HepG2 (cell line): ENCODE data around the gene PLBD2. TPM values are rescaled to one million over a fixed set of nuclear protein-coding genes. Genes with fewer than 3 reads are reported as not detected.

Source experiments
- BRCA1 ChIP-seq: sonication (generic); formaldehyde crosslinking; IDR thresholded peaks from 2 replicates; pipeline ENCODE4 v1.4.0; 2020; ENCODE audit warnings: missing genetic modification reagents
- EP300 ChIP-seq, 3 experiments: sonication (generic) in 1 of 3; formaldehyde crosslinking in 1 of 3; IDR thresholded peaks; 2 replicates each; pipeline versions ENCODE4 v1.5.1 to v1.6.1; 2011 to 2020; ENCODE audit warnings: low read depth in 2 of 3, low read length in 2 of 3, borderline replicate concordance in 1 of 3, improper control_type of control experiment in 1 of 3, mild to moderate bottlenecking in 1 of 3, missing genetic modification reagents in 1 of 3, moderate library complexity in 1 of 3
- MBNL3 ChIP-seq: fragments of 250-450 bp; sonication (Bioruptor Pico); conservative IDR thresholded peaks from 2 replicates; pipeline ENCODE4 v1.8.0; 2022; ENCODE audit warnings: mild to moderate bottlenecking, inconsistent platforms
- MED13 ChIP-seq: sonication (generic); formaldehyde crosslinking; IDR thresholded peaks from 2 replicates; pipeline ENCODE4 v1.5.0; 2020; ENCODE audit warnings: missing genetic modification reagents
- NFKB2 ChIP-seq: sonication (generic); formaldehyde crosslinking; IDR thresholded peaks from 2 replicates; pipeline ENCODE4 v1.4.0; 2020; ENCODE audit warnings: missing genetic modification reagents, borderline replicate concordance
- NONO ChIP-seq, 2 experiments: fragments of 450-650 bp in 1 of 2; sonication (generic) in 1 of 2; formaldehyde crosslinking in 1 of 2; IDR thresholded peaks in 1 of 2; conservative IDR thresholded peaks in 1 of 2; 2 replicates each; pipeline versions ENCODE4 v1.6.1 to v1.8.0; 2017 to 2022; ENCODE audit warnings: mild to moderate bottlenecking in 1 of 2, missing genetic modification reagents in 1 of 2, moderate library complexity in 1 of 2
- NR2C2 ChIP-seq: sonication (generic); formaldehyde crosslinking; IDR thresholded peaks from 2 replicates; pipeline ENCODE4 v1.4.0; 2020; ENCODE audit warnings: missing genetic modification reagents, mild to moderate bottlenecking, moderate library complexity, borderline replicate concordance
- POGZ ChIP-seq: sonication (generic); formaldehyde crosslinking; IDR thresholded peaks from 2 replicates; pipeline ENCODE4 v1.4.0; 2020; ENCODE audit warnings: mild to moderate bottlenecking, missing genetic modification reagents
- REPIN1 ChIP-seq: sonication (generic); formaldehyde crosslinking; IDR thresholded peaks from 2 replicates; pipeline ENCODE4 v1.8.0; 2022; ENCODE audit warnings: missing genetic modification reagents, low read depth, mild to moderate bottlenecking, borderline replicate concordance
- SNAPC2 ChIP-seq: sonication (generic); formaldehyde crosslinking; IDR thresholded peaks from 2 replicates; pipeline ENCODE4 v1.8.1; 2022; ENCODE audit warnings: mild to moderate bottlenecking, missing genetic modification reagents
- SNAPC5 ChIP-seq: sonication (generic); formaldehyde crosslinking; IDR thresholded peaks from 2 replicates; pipeline ENCODE4 v1.8.1; 2023; ENCODE audit warnings: mild to moderate bottlenecking, missing genetic modification reagents, borderline replicate concordance
- WIZ ChIP-seq: sonication (generic); formaldehyde crosslinking; IDR thresholded peaks from 2 replicates; pipeline ENCODE4 v1.5.1; 2020; ENCODE audit warnings: mild to moderate bottlenecking, missing genetic modification reagents
- ZBTB7A ChIP-seq: sonication (generic); formaldehyde crosslinking; IDR thresholded peaks from 2 replicates; pipeline ENCODE4 v1.8.0; 2022; ENCODE audit warnings: mild to moderate bottlenecking, missing genetic modification reagents
- ZIK1 ChIP-seq: sonication (generic); formaldehyde crosslinking; IDR thresholded peaks from 2 replicates; pipeline ENCODE4 v1.5.0; 2020; ENCODE audit warnings: mild to moderate bottlenecking, low read depth, missing genetic modification reagents, borderline replicate concordance
- ZNF160 ChIP-seq: sonication (generic); formaldehyde crosslinking; IDR thresholded peaks from 2 replicates; pipeline ENCODE4 v1.8.0; 2022; ENCODE audit warnings: mild to moderate bottlenecking, inconsistent platforms, missing genetic modification reagents
- ZNF329 ChIP-seq: sonication (generic); formaldehyde crosslinking; IDR thresholded peaks from 2 replicates; pipeline ENCODE4 v1.9.0; 2021; ENCODE audit warnings: low read depth, mild to moderate bottlenecking, missing genetic modification reagents
- ZNF468 ChIP-seq: sonication (generic); formaldehyde crosslinking; IDR thresholded peaks from 2 replicates; pipeline ENCODE4 v1.8.0; 2022; ENCODE audit warnings: mild to moderate bottlenecking, moderate library complexity, missing genetic modification reagents
- ZNF546 ChIP-seq: sonication (generic); formaldehyde crosslinking; conservative IDR thresholded peaks from 2 replicates; pipeline ENCODE4 v1.8.1; 2023; ENCODE audit warnings: mild to moderate bottlenecking, missing genetic modification reagents
- ZNF629 ChIP-seq: sonication (generic); formaldehyde crosslinking; conservative IDR thresholded peaks from 2 replicates; pipeline ENCODE4 v1.5.0; 2020; ENCODE audit warnings: missing genetic modification reagents
- polyA plus RNA-seq, 8 experiments: library from polyadenylated mRNA; depleted of rRNA in 3 of 8; stranded (reverse) in 7 of 8; unstranded in 1 of 8; fragments of >200 nt; fragmentation: Illumina TruSeq in 4 of 8; extraction: Trizol in 4 of 8; gene quantifications; 2 replicates each; pipeline versions ENCODE4 v1.2.1 to v1.2.3, GENCODE V29; 2011 to 2016; ENCODE audit warnings: low read depth in 4 of 8, missing spikeins in 1 of 8, mixed read lengths in 1 of 8; ENCODE audit not compliant: insufficient read depth in 1 of 8
- total RNA-seq, 5 experiments: library from RNA; depleted of rRNA; stranded (reverse); fragments of >200 nt; fragmentation: Illumina TruSeq; extraction: Trizol; gene quantifications; 2 replicates each; pipeline ENCODE4 v1.2.3, GENCODE V29; 2016; ENCODE audit warnings: low read depth in 1 of 5
- TF ChIP-seq, protein P1 (sequence below): sonication (generic); formaldehyde crosslinking; IDR thresholded peaks from 2 replicates; pipeline ENCODE4 v1.5.1; 2020; ENCODE audit warnings: mild to moderate bottlenecking, missing genetic modification reagents, moderate library complexity
- TF ChIP-seq, protein P2 (sequence below): sonication (generic); formaldehyde crosslinking; IDR thresholded peaks from 2 replicates; pipeline ENCODE4 v1.9.0; 2022; ENCODE audit warnings: missing genetic modification reagents, mild to moderate bottlenecking, borderline replicate concordance

The PLBD2 gene
- total and polyA plus RNA-seq, 2 of the 13 experiments (the other 11 are each of a cell fraction or from before 2014, with no cell fraction given), result 6.7 to 8.5 TPM

- no peak for TF ChIP-seq EP300 (IDR thresholded peaks at IDR 0.05; ENCODE audit: low read depth in 2 of 2, low read length in 2 of 2)
- TF ChIP-seq EP300 (CRISPR knock-in tag; IDR thresholded peaks at IDR 0.05; ENCODE audit: borderline replicate concordance), result no peak
- TF ChIP-seq, protein P1, sequence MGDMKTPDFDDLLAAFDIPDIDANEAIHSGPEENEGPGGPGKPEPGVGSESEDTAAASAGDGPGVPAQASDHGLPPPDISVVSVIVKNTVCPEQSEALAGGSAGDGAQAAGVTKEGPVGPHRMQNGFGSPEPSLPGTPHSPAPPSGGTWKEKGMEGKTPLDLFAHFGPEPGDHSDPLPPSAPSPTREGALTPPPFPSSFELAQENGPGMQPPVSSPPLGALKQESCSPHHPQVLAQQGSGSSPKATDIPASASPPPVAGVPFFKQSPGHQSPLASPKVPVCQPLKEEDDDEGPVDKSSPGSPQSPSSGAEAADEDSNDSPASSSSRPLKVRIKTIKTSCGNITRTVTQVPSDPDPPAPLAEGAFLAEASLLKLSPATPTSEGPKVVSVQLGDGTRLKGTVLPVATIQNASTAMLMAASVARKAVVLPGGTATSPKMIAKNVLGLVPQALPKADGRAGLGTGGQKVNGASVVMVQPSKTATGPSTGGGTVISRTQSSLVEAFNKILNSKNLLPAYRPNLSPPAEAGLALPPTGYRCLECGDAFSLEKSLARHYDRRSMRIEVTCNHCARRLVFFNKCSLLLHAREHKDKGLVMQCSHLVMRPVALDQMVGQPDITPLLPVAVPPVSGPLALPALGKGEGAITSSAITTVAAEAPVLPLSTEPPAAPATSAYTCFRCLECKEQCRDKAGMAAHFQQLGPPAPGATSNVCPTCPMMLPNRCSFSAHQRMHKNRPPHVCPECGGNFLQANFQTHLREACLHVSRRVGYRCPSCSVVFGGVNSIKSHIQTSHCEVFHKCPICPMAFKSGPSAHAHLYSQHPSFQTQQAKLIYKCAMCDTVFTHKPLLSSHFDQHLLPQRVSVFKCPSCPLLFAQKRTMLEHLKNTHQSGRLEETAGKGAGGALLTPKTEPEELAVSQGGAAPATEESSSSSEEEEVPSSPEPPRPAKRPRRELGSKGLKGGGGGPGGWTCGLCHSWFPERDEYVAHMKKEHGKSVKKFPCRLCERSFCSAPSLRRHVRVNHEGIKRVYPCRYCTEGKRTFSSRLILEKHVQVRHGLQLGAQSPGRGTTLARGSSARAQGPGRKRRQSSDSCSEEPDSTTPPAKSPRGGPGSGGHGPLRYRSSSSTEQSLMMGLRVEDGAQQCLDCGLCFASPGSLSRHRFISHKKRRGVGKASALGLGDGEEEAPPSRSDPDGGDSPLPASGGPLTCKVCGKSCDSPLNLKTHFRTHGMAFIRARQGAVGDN (CRISPR knock-in tag), result peak; percentile 76
- TF ChIP-seq SNAPC5 (CRISPR knock-in tag), result no peak; the same call in 1 of the 2 replicates
- 0 out of 2 replicates have a peak, but pooled peaks have one; percentile 21 for TF ChIP-seq ZNF160 (CRISPR knock-in tag)
- TF ChIP-seq REPIN1 (CRISPR knock-in tag), result no peak
- TF ChIP-seq ZNF468, result no peak
- TF ChIP-seq, protein P2, sequence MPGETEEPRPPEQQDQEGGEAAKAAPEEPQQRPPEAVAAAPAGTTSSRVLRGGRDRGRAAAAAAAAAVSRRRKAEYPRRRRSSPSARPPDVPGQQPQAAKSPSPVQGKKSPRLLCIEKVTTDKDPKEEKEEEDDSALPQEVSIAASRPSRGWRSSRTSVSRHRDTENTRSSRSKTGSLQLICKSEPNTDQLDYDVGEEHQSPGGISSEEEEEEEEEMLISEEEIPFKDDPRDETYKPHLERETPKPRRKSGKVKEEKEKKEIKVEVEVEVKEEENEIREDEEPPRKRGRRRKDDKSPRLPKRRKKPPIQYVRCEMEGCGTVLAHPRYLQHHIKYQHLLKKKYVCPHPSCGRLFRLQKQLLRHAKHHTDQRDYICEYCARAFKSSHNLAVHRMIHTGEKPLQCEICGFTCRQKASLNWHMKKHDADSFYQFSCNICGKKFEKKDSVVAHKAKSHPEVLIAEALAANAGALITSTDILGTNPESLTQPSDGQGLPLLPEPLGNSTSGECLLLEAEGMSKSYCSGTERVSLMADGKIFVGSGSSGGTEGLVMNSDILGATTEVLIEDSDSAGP (CRISPR knock-in tag), result peak; percentile 99
- TF ChIP-seq ZNF546, result 0 out of 2 replicates have a peak, but pooled peaks have one; percentile 70
- TF ChIP-seq ZNF629, result no peak
- peak; percentile 54; the same call in 1 of the 2 replicates for TF ChIP-seq NR2C2 (CRISPR knock-in tag)
- 0 out of 2 replicates have a peak, but pooled peaks have one; percentile 3 for TF ChIP-seq NFKB2
- TF ChIP-seq SNAPC2 (CRISPR knock-in tag), result no peak
- TF ChIP-seq ZIK1, result peak; percentile 67; the same call in 1 of the 2 replicates
- TF ChIP-seq NONO (IDR thresholded peaks at IDR 0.05), result no peak
- TF ChIP-seq NONO (CRISPR knock-in tag; conservative IDR thresholded peaks at IDR 0.05), result no peak
- no peak for TF ChIP-seq MED13 (CRISPR knock-in tag)
- peak; percentile 52; the same call in 1 of the 2 replicates for TF ChIP-seq POGZ
- no peak for TF ChIP-seq ZNF329 (CRISPR knock-in tag)
- TF ChIP-seq BRCA1 (CRISPR knock-in tag), result no peak
- TF ChIP-seq MBNL3 (CRISPR knock-in tag), result no peak
- no peak for TF ChIP-seq WIZ (CRISPR knock-in tag)
- 0 out of 2 replicates have a peak, but pooled peaks have one; percentile 24 for TF ChIP-seq ZBTB7A (CRISPR knock-in tag)
Observed at GRCh38 chr12:113358381-113359132, at the start of gene PLBD2 (continued).
